ENCODE results near the gene PLXNA3. TPM values are rescaled to one million over a fixed set of nuclear protein-coding genes. Genes with fewer than 3 reads are reported as not detected.
A peak's percentile ranks its signal among the peaks of the same experiment; 100 is the strongest.

Gene PLXNA3
- polyA plus RNA-seq, 1 of the 3 experiments (the other 2 are of a cell fraction): 33.2 TPM

DNA sequence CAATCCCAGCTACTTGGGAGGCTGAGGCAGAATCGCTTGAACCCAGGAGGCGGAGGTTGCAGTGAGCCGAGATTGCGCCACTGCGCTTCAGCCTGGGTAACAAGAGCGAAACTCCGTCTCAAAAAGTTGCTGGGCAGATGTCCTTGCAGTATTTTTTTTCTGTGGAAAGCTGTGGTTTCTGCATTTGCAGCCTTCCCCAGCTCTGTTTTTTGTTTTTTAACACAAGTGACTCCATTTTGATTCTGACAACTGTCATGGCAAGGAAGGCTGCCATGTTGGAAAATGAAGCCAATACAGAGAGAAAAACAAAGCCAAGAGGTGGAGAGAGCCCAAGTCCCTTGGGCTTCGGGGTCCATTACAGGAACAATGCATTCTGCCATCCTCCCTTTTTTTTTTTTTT, 44.0 kb downstream of the PLXNA3 start:
- no peak for DNase-seq
- whole genome bisulfite sequencing (ENCODE audit: low lambda C conversion rate): 76% methylated on average over 8 of the region's 8 CpGs
- no peaks in the 10 kb centered on the region for H3F3A ChIP-seq (replicated peaks; ENCODE audit: insufficient read depth)
- H3K4me3 ChIP-seq (ENCODE audit: low read depth in 2 of 2, low read length in 1 of 2): no peak overlapping the region
- no peak overlapping the region for H3K4me2 ChIP-seq
- no peaks in the 10 kb centered on the region for H3K9me2 ChIP-seq
- H3K79me2 ChIP-seq (ENCODE audit: insufficient read depth): no peaks in the 10 kb centered on the region
- no peak overlapping the region for H2AFZ ChIP-seq (ENCODE audit: low read depth)
- no peaks in the 10 kb centered on the region for H3K9me3 ChIP-seq
- TF ChIP-seq RAD21 (IDR thresholded peaks at IDR 0.05; ENCODE audit: low read length) (no peak), MXI1 (IDR thresholded peaks at IDR 0.05; ENCODE audit: low read depth, low read length) (no peak), JUND (IDR thresholded peaks at IDR 0.05) (no peak), NRF1 (IDR thresholded peaks at IDR 0.05; ENCODE audit: low read depth, low read length) (no peak), FOXJ3 (CRISPR knock-in tag; IDR thresholded peaks at IDR 0.05) (no peak), MEF2A (IDR thresholded peaks at IDR 0.05; ENCODE audit: borderline replicate concordance, low read depth) (no peak)
- ChIA-PET CTCF (no interaction called here), POLR2A (no interaction called here)
- peaks cover 11% of the 10 kb centered on the region for H3K27me3 ChIP-seq (ENCODE audit: insufficient read depth)
- H3K9ac ChIP-seq: no peak overlapping the region
- no peak overlapping the region for H3K27ac ChIP-seq (ENCODE audit: low read depth in 2 of 2, low read length in 1 of 2)
- no peaks in the 10 kb centered on the region for H3K4me1 ChIP-seq (ENCODE audit: control insufficient read depth in 1 of 2, insufficient read depth in 2 of 2, low read depth in 1 of 2, low read length in 1 of 2)
- H3K36me3 ChIP-seq (replicated peaks in 1 of 2; ENCODE audit: control insufficient read depth in 1 of 2, insufficient read depth in 2 of 2, low read length in 1 of 2): no peaks in the 10 kb centered on the region
- no peaks in the 10 kb centered on the region for H4K20me1 ChIP-seq (ENCODE audit: insufficient read depth)

DNA sequence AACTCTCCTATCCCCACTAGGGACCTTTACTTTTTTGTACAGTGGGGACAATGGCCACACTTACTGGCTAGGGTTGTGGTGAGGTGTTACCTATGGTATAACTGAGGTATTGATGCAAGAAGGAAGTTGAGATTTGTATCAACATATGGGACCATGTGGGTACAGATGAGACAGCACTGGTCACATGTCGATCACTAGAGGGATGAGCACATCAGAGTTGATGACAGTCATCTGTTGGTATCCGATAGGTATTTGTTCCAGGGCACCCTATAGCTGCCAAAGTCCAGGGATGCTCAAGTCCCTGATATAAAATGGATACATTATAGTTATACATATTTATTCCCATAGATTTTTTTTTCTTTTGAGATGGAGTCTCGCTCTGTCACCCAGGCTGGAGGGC, 44.9 kb downstream of the PLXNA3 start:
- no peaks in the 10 kb centered on the region for H3K9me2 ChIP-seq
- no peaks in the 10 kb centered on the region for H3K4me1 ChIP-seq (ENCODE audit: control insufficient read depth in 1 of 2, insufficient read depth in 2 of 2, low read depth in 1 of 2, low read length in 1 of 2)
- DNase-seq: no peak
- POLR2A ChIA-PET: no interaction called here
- TF ChIP-seq GATA2 (CRISPR knock-in tag; IDR thresholded peaks at IDR 0.05): no peak
- TF ChIP-seq NFIC (IDR thresholded peaks at IDR 0.05; ENCODE audit: borderline replicate concordance): no peak
- no peak for TF ChIP-seq EZH2phosphoT487 (IDR thresholded peaks at IDR 0.05; ENCODE audit: borderline replicate concordance, low read depth)
- no peak for TF ChIP-seq SMC3 (IDR thresholded peaks at IDR 0.05; ENCODE audit: low read depth, low read length)
- CTCF ChIA-PET: no interaction called here
- H3K4me2 ChIP-seq: no peak overlapping the region
- H3K9me3 ChIP-seq: no peaks in the 10 kb centered on the region
- no peak overlapping the region for H3K27ac ChIP-seq (ENCODE audit: low read depth in 2 of 2, low read length in 1 of 2)
- no peak overlapping the region for H2AFZ ChIP-seq (ENCODE audit: low read depth)
- no peak overlapping the region for H3K4me3 ChIP-seq (ENCODE audit: low read depth in 2 of 2, low read length in 1 of 2)
- 18% methylated on average over 3 of the region's 3 CpGs for WGBS (ENCODE audit: low lambda C conversion rate)
- H3K36me3 ChIP-seq (replicated peaks in 1 of 2; ENCODE audit: control insufficient read depth in 1 of 2, insufficient read depth in 2 of 2, low read length in 1 of 2): no peaks in the 10 kb centered on the region
- H3K9ac ChIP-seq: no peak overlapping the region
- H4K20me1 ChIP-seq (ENCODE audit: insufficient read depth): no peaks in the 10 kb centered on the region
- H3K79me2 ChIP-seq (ENCODE audit: insufficient read depth): no peaks in the 10 kb centered on the region
- no peaks in the 10 kb centered on the region for H3F3A ChIP-seq (replicated peaks; ENCODE audit: insufficient read depth)
- H3K27me3 ChIP-seq (ENCODE audit: insufficient read depth): peaks cover 6% of the 10 kb centered on the region; the same call in 1 of the 2 replicates

DNA sequence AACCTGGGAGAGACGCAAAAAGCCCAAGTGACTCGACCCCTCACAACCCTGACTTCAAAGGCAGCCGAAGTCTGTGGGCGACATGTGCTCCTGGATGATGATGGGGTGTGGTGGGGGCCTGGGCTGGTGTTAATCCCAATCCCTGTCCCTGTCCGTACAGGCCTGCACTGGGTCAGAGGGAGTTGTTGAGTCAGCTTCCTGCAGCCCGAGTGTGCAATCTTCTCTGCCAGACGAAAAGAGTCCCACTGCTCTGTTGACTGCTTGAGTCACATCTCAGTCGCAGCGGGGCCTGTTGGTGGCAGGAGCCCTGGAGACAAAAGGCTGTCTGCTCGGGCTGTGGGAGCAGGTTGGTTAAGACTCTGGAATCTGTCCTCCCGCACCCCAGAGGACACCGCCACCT, 47.7 kb downstream of the PLXNA3 start:
- POLR2A ChIA-PET: no interaction called here
- TF ChIP-seq RCOR1 (IDR thresholded peaks at IDR 0.05; ENCODE audit: low read length) (no peak), RAD21 (IDR thresholded peaks at IDR 0.05; ENCODE audit: low read length) (no peak), POLR2AphosphoS5 (IDR thresholded peaks at IDR 0.05; ENCODE audit: low read depth, low read length) (no peak), YY1 (IDR thresholded peaks at IDR 0.05; ENCODE audit: low read depth) (no peak), CHD2 (IDR thresholded peaks at IDR 0.05; ENCODE audit: low read length, partially characterized antibody) (no peak), TEAD4 (IDR thresholded peaks at IDR 0.05; ENCODE audit: borderline replicate concordance, insufficient read depth) (no peak)
- TF ChIP-seq, protein P1, sequence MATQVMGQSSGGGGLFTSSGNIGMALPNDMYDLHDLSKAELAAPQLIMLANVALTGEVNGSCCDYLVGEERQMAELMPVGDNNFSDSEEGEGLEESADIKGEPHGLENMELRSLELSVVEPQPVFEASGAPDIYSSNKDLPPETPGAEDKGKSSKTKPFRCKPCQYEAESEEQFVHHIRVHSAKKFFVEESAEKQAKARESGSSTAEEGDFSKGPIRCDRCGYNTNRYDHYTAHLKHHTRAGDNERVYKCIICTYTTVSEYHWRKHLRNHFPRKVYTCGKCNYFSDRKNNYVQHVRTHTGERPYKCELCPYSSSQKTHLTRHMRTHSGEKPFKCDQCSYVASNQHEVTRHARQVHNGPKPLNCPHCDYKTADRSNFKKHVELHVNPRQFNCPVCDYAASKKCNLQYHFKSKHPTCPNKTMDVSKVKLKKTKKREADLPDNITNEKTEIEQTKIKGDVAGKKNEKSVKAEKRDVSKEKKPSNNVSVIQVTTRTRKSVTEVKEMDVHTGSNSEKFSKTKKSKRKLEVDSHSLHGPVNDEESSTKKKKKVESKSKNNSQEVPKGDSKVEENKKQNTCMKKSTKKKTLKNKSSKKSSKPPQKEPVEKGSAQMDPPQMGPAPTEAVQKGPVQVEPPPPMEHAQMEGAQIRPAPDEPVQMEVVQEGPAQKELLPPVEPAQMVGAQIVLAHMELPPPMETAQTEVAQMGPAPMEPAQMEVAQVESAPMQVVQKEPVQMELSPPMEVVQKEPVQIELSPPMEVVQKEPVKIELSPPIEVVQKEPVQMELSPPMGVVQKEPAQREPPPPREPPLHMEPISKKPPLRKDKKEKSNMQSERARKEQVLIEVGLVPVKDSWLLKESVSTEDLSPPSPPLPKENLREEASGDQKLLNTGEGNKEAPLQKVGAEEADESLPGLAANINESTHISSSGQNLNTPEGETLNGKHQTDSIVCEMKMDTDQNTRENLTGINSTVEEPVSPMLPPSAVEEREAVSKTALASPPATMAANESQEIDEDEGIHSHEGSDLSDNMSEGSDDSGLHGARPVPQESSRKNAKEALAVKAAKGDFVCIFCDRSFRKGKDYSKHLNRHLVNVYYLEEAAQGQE (IDR thresholded peaks at IDR 0.05; ENCODE audit: low read depth, low read length): no peak
- no peak overlapping the region for H3K9ac ChIP-seq
- no peak overlapping the region; the same call in 1 of the 2 replicates for H3K4me2 ChIP-seq
- no peaks in the 10 kb centered on the region for H3K79me2 ChIP-seq (ENCODE audit: insufficient read depth)
- no peaks in the 10 kb centered on the region for H4K20me1 ChIP-seq (ENCODE audit: insufficient read depth)
- CTCF ChIA-PET: no interaction called here
- H3K9me2 ChIP-seq: no peaks in the 10 kb centered on the region
- DNase-seq: no peak
- 11% methylated on average over 6 of the region's 12 CpGs for WGBS (ENCODE audit: low lambda C conversion rate)
- no peaks in the 10 kb centered on the region for H3K9me3 ChIP-seq
- no peak overlapping the region for H2AFZ ChIP-seq (ENCODE audit: low read depth)
- no peak overlapping the region for H3K4me3 ChIP-seq (ENCODE audit: low read depth in 2 of 2, low read length in 1 of 2)
- H3K4me1 ChIP-seq (ENCODE audit: control insufficient read depth in 1 of 2, insufficient read depth in 2 of 2, low read depth in 1 of 2, low read length in 1 of 2): no peaks in the 10 kb centered on the region
- peak overlapping the region in 1 of 2 experiments; percentile 19; a peak in 2 of 4 replicates for H3K27ac ChIP-seq (ENCODE audit: low read depth in 2 of 2, low read length in 1 of 2)
- peaks cover 6% of the 10 kb centered on the region; the same call in 1 of the 2 replicates for H3K27me3 ChIP-seq (ENCODE audit: insufficient read depth)
- no peaks in the 10 kb centered on the region for H3K36me3 ChIP-seq (replicated peaks in 1 of 2; ENCODE audit: control insufficient read depth in 1 of 2, insufficient read depth in 2 of 2, low read length in 1 of 2)
- H3F3A ChIP-seq (replicated peaks; ENCODE audit: insufficient read depth): no peaks in the 10 kb centered on the region

Data from SK-N-SH (cell line).